ENCODE data around the gene TDRD9.

The TDRD9 gene, protein sequence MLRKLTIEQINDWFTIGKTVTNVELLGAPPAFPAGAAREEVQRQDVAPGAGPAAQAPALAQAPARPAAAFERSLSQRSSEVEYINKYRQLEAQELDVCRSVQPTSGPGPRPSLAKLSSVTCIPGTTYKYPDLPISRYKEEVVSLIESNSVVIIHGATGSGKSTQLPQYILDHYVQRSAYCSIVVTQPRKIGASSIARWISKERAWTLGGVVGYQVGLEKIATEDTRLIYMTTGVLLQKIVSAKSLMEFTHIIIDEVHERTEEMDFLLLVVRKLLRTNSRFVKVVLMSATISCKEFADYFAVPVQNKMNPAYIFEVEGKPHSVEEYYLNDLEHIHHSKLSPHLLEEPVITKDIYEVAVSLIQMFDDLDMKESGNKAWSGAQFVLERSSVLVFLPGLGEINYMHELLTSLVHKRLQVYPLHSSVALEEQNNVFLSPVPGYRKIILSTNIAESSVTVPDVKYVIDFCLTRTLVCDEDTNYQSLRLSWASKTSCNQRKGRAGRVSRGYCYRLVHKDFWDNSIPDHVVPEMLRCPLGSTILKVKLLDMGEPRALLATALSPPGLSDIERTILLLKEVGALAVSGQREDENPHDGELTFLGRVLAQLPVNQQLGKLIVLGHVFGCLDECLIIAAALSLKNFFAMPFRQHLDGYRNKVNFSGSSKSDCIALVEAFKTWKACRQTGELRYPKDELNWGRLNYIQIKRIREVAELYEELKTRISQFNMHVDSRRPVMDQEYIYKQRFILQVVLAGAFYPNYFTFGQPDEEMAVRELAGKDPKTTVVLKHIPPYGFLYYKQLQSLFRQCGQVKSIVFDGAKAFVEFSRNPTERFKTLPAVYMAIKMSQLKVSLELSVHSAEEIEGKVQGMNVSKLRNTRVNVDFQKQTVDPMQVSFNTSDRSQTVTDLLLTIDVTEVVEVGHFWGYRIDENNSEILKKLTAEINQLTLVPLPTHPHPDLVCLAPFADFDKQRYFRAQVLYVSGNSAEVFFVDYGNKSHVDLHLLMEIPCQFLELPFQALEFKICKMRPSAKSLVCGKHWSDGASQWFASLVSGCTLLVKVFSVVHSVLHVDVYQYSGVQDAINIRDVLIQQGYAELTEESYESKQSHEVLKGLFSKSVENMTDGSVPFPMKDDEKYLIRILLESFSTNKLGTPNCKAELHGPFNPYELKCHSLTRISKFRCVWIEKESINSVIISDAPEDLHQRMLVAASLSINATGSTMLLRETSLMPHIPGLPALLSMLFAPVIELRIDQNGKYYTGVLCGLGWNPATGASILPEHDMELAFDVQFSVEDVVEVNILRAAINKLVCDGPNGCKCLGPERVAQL (N-terminal part only)

DNA sequence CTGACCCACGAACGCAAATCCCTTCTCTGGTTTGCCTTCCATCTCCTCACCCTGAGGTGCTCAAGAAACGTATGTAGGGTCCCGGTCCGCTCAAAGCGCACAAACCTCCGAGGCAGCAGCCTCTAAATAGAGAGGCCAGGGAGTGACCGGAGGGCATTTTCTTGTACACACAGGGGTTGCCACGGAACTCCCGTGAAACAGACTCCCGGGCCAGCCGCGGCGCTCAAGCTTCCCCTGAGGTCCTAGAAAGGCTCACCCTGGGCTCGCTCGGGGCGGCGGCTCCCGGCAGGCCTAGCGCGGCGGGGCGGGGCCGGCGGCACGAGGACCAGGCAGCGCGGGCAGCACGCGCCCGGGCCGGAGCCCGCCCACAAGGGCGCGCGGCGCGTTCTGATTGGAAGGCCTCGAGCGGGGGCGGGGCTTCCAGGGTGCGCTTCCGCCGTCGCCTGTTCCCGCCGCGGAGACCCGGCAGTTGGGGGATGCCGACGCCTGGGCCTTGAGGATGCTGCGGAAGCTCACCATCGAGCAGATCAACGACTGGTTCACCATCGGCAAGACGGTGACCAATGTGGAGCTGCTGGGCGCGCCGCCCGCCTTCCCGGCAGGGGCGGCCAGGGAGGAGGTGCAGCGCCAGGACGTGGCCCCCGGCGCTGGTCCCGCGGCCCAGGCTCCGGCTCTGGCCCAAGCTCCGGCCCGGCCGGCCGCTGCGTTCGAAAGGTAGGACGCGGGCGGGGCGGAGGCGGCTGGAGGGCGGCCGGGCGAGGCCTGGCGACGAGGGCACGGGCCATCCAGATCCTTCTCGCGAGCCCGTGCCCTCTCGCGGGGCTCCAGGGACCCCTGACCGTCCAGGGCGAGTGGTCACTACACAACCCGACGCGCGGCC, at the start of gene TDRD9:
TSS of gene TDRD9 (plus strand) at position 446 of the 880 bp plus-strand sequence. CDS start at position 500, 54 bp downstream.
- Histone ChIP-seq H3K9ac (ENCODE audit: low read length) (no peak within 1 kb of the TSS), H3K36me3 (ENCODE audit: control insufficient read depth, insufficient read depth, low read length) (no peaks in the 10 kb centered on the region), H3K4me3 (ENCODE audit: low read length) (no peak within 1 kb of the TSS), H3K27me3 (ENCODE audit: control insufficient read depth, insufficient read depth, low read length) (peaks cover 7% of the 10 kb centered on the region), H3K9me3 (ENCODE audit: control insufficient read depth, low read length) (no peaks in the 10 kb centered on the region), H3K4me1 (ENCODE audit: control insufficient read depth, insufficient read depth, low read length) (no peaks in the 10 kb centered on the region)

DNA sequence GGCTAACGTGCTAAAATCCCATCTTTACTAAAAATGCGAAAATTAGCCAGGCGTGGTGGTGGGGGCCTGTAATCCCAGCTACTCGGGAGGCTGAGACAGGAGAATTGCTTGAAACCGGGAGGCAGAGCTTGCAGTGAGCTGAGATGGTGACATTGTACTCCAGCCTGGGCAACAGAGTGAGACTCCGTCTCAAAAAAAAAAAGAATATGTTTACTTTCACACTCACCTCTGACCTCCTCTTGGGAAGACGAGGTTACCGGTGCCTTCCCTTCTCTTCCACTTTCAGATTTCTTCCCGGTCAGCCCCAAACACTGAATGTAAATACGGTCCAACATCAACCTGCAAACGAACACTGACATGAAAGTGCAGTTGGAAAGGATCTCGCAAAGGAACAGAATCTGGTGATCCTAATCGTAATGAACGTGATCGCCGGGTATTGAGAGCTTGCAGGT, 49.1 kb upstream of the TDRD9 start:
- H3K4me1 ChIP-seq (ENCODE audit: control insufficient read depth, insufficient read depth, low read length): peaks cover 47% of the 10 kb centered on the region
- H3K9ac ChIP-seq (ENCODE audit: low read length): peak overlapping the region; percentile 74
- peak overlapping the region; percentile 53 for H3K4me3 ChIP-seq (ENCODE audit: low read length)
- no peaks in the 10 kb centered on the region for H3K36me3 ChIP-seq (ENCODE audit: control insufficient read depth, insufficient read depth, low read length)
- H3K27me3 ChIP-seq (ENCODE audit: control insufficient read depth, insufficient read depth, low read length): peaks cover 6% of the 10 kb centered on the region
- no peaks in the 10 kb centered on the region for H3K9me3 ChIP-seq (ENCODE audit: control insufficient read depth, low read length)

DNA sequence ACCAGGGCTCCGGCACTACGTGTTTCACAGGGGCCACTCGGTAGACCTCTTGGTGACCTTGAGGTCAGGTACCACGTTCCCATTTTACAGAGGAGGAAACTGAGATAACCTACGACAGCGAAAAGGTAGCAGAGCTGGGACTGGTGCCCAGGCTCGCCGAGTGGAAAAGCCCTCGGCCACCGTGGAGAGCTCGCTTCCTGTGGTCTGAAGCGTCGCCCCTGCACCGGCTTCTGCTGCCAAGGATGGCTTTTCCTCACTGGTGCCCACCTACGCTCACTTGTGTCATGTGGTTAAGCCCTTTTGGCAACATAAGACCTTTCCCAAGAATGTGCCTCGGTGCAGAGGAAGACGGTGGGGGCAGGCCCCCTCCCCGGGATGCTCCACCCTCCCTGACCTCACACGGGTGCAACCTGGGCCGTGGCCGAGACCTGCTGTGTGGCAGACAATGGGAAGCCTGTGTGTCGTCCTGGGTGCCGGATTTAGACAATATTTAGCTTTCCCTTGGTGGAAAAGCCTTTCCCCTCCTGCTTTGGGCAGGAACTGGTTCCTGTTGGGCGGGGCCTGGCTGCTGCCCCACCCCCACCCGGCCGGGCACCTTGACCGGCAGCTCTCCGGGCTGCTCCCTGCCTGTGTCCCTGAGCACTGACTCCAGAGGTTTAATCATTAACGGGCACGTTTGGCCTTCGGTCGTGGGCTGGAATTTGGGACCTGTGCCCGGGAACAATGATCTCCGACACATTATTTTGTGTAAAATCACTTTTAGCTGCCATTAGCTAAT, 48.5 kb upstream of the TDRD9 start:
- H3K9ac ChIP-seq (ENCODE audit: low read length): peak overlapping the region; percentile 74
- H3K9me3 ChIP-seq (ENCODE audit: control insufficient read depth, low read length): no peaks in the 10 kb centered on the region
- no peaks in the 10 kb centered on the region for H3K36me3 ChIP-seq (ENCODE audit: control insufficient read depth, insufficient read depth, low read length)
- H3K27me3 ChIP-seq (ENCODE audit: control insufficient read depth, insufficient read depth, low read length): peaks cover 6% of the 10 kb centered on the region
- peaks cover 47% of the 10 kb centered on the region for H3K4me1 ChIP-seq (ENCODE audit: control insufficient read depth, insufficient read depth, low read length)
- H3K4me3 ChIP-seq (ENCODE audit: low read length): peak overlapping the region; percentile 53

DNA sequence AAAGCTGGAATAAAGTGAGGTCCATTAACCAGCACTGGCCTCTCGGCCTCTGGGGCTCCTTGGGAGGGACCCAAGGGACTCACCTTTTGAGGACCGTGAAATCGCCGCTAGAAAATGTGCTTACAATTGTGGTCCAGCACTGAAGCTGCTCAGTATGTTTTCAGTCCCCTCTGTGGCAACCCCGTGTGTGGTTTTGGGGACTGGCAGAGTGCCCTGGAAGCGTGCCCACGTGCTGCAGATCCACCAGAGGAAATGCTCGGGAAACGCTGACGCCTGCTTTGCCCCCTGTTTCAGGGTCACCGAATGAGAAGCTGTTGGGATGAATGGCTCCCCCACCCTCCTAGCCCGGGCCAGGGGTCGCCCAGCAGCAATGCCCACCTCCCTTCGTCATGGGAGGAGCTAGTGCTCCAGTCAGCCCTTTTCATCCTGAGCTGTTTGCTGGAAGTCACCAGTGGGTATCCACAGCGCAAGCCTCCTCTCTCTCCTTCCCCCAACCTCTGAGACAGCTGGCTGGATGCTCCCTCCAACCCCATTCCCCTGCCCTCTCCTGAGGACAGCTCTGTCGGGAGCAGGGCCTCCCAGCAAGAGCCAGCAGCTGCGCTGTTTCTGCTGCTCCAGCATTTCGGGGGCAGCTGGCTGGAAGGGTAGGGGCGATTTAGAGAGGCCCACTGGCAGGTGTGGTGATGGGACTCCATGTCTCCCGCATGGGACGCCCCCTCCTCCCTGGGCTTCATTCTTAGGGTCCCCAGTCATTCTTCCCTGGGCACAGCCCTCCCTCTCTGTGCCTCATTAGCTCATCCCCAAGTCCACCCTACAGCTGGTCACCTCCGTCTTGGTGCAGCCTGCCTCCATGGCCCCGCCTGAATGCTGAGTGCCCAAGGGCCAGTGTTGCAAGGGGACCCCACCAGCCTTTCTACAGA, 47.6 kb upstream of the TDRD9 start:
- no peaks in the 10 kb centered on the region for H3K9me3 ChIP-seq (ENCODE audit: control insufficient read depth, low read length)
- H3K4me1 ChIP-seq (ENCODE audit: control insufficient read depth, insufficient read depth, low read length): peaks cover 47% of the 10 kb centered on the region
- H3K4me3 ChIP-seq (ENCODE audit: low read length): peak overlapping the region; percentile 53
- H3K9ac ChIP-seq (ENCODE audit: low read length): peak overlapping the region; percentile 74
- peaks cover 6% of the 10 kb centered on the region for H3K27me3 ChIP-seq (ENCODE audit: control insufficient read depth, insufficient read depth, low read length)
- no peaks in the 10 kb centered on the region for H3K36me3 ChIP-seq (ENCODE audit: control insufficient read depth, insufficient read depth, low read length)

DNA sequence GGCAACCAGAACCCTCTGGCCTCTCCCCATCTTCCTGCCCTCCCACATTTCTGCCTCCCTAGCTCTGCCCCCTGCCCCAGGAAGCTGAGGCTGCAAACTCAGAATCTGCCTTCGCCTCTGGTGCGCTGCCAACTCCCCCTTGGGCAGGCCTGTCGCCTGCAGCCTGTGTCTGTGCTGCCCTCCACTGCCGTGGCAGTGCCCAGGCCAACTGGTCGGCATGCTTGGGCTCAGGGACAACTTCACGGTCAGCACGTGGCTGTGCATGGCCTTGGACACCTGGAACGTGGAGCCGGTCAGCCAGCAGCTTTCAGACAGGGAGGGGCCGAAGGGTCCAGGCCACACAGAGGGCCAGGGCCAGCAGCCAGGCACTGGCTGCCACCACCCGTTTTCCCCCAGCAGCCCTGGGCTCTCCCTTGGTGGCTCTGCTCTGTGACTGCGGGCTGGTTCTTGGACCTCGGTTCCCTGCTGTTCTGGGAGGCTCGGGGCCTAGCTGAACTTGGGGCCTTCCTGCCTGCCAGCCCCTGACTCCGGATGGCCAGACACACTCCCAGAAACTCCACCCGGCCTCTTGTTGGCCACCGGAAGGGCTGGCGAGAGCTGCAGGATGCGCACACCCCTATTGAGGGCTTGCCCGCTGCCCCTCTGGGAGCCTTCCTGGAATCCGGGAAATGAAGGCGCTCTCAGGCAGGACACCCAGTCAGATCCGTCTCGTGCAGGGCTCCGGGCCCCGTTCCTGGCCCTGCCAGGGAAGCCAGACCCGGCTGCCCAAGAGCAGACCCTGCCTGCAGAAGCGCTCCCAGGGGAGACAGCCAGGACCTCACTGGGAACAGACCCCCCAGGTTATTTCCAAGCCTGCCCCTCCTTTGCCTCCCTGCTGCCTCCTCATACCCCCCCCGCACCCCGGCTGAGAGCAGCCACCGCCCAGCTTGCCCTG, 46.7 kb upstream of the TDRD9 start:
- peak overlapping the region; percentile 74 for H3K9ac ChIP-seq (ENCODE audit: low read length)
- no peaks in the 10 kb centered on the region for H3K36me3 ChIP-seq (ENCODE audit: control insufficient read depth, insufficient read depth, low read length)
- H3K27me3 ChIP-seq (ENCODE audit: control insufficient read depth, insufficient read depth, low read length): peaks cover 6% of the 10 kb centered on the region
- no peak overlapping the region for H3K4me3 ChIP-seq (ENCODE audit: low read length)
- H3K4me1 ChIP-seq (ENCODE audit: control insufficient read depth, insufficient read depth, low read length): peaks cover 47% of the 10 kb centered on the region
- H3K9me3 ChIP-seq (ENCODE audit: control insufficient read depth, low read length): no peaks in the 10 kb centered on the region

DNA sequence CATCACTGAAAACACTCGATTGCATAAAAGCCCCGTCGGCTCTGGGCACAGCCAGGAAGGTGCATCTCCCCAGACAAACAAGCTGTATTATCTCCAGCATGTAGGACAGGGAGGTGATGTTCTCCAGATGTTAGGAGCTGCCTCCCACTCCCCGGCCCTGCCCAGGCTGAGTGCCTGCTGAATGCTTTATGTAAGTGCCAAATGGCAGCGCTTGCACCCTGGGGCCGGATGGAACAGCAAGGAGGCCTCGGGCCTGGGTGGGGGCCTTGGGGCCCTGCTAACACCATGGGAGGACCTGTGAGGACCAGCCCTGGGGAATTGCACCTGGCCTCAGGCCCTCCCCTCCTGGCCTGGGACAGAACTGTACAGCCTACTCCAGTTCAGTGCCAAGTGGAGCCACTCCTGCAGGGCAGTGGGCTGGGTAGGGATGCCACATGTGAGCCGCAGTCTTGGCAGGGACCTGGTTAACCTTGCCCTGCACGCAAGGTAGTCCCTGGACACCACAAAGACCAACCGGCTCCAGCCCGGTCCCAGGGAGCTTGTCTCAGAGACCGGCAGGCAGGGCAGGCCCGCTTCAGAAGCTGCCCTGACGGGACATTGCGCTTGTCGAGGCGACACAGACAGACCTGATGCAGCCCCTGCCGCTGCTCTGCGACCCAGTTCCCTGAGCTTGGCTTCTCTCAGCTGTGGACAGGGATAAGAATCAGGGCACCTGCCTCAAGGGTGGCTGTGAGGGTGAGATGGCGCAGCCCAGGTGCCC, 45.6 kb upstream of the TDRD9 start:
- H3K36me3 ChIP-seq (ENCODE audit: control insufficient read depth, insufficient read depth, low read length): no peaks in the 10 kb centered on the region
- H3K9me3 ChIP-seq (ENCODE audit: control insufficient read depth, low read length): no peaks in the 10 kb centered on the region
- peaks cover 57% of the 10 kb centered on the region for H3K4me1 ChIP-seq (ENCODE audit: control insufficient read depth, insufficient read depth, low read length)
- no peak overlapping the region for H3K4me3 ChIP-seq (ENCODE audit: low read length)
- H3K27me3 ChIP-seq (ENCODE audit: control insufficient read depth, insufficient read depth, low read length): peaks cover 6% of the 10 kb centered on the region
- no peak overlapping the region for H3K9ac ChIP-seq (ENCODE audit: low read length)

DNA sequence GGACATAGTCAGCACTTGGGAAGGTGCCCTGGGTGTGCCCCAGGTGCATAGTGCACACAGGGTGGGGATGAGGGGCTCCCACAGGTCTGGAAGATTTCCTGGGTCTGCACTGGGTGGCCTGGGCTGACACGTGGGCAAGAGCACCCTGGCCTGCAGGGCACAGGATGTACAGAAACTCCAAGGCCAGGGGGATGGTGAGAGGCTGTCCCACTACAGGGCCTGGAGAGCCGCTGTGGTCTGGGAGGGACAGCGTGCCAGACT, 45.1 kb upstream of the TDRD9 start:
- H3K36me3 ChIP-seq (ENCODE audit: control insufficient read depth, insufficient read depth, low read length): no peaks in the 10 kb centered on the region
- H3K4me3 ChIP-seq (ENCODE audit: low read length): no peak overlapping the region
- no peak overlapping the region for H3K9ac ChIP-seq (ENCODE audit: low read length)
- peaks cover 62% of the 10 kb centered on the region for H3K4me1 ChIP-seq (ENCODE audit: control insufficient read depth, insufficient read depth, low read length)
- no peaks in the 10 kb centered on the region for H3K9me3 ChIP-seq (ENCODE audit: control insufficient read depth, low read length)
- H3K27me3 ChIP-seq (ENCODE audit: control insufficient read depth, insufficient read depth, low read length): peaks cover 6% of the 10 kb centered on the region

DNA sequence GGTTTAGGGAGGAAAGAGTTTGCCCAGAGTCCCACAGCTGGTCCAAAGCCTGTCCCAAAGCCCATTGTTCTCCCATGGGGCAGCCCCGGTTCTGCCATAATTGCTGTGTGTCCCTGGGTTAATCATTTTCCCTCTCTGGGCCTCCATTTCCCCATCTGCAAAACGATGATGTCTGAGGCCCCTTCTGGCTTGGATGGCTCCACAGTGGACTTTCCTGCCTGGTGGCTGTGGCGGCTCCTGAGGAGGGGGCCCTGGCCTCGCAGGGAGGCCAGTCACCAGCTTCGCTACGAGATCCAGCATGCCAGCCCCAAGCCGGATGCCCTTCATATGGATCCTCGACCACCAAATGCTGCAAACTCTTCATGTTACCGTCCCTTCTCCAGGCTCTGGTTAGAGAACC, 43.4 kb upstream of the TDRD9 start:
- peaks cover 65% of the 10 kb centered on the region for H3K4me1 ChIP-seq (ENCODE audit: control insufficient read depth, insufficient read depth, low read length)
- no peak overlapping the region for H3K9ac ChIP-seq (ENCODE audit: low read length)
- peaks cover 6% of the 10 kb centered on the region for H3K27me3 ChIP-seq (ENCODE audit: control insufficient read depth, insufficient read depth, low read length)
- H3K9me3 ChIP-seq (ENCODE audit: control insufficient read depth, low read length): no peaks in the 10 kb centered on the region
- H3K4me3 ChIP-seq (ENCODE audit: low read length): no peak overlapping the region
- no peaks in the 10 kb centered on the region for H3K36me3 ChIP-seq (ENCODE audit: control insufficient read depth, insufficient read depth, low read length)

DNA sequence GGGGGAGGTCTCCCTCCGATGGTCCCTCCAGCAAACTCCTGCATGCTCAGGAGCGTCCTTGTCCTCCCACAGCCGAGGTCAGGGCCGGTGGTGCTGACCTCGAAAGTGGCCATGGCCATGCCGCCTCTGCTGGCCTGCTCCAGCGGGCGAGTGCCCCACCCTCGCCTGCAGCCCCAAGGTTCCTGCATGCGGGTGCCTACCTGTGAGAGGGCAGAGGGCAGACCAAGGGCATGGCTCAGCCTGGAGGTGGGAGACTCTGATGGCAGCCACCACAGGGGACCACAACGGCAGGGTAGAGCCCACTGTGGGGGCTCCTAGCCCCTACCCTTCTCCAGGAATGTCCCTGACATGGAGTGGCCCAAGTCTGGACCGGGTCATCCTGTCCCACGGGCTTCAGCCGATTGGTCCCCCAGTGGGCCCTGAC, 42.7 kb upstream of the TDRD9 start:
- no peaks in the 10 kb centered on the region for H3K36me3 ChIP-seq (ENCODE audit: control insufficient read depth, insufficient read depth, low read length)
- peaks cover 67% of the 10 kb centered on the region for H3K4me1 ChIP-seq (ENCODE audit: control insufficient read depth, insufficient read depth, low read length)
- no peak overlapping the region for H3K9ac ChIP-seq (ENCODE audit: low read length)
- H3K4me3 ChIP-seq (ENCODE audit: low read length): no peak overlapping the region
- H3K9me3 ChIP-seq (ENCODE audit: control insufficient read depth, low read length): no peaks in the 10 kb centered on the region
- H3K27me3 ChIP-seq (ENCODE audit: control insufficient read depth, insufficient read depth, low read length): peaks cover 6% of the 10 kb centered on the region
